ENCODE data around the gene APOC3.

GRCh38 chr11:116860303-116860702 lies 30.6 kb downstream of the APOC3 start:
- TF ChIP-seq CTCF (IDR thresholded peaks at IDR 0.05; ENCODE audit: poor library complexity) (no peak), EZH2 (IDR thresholded peaks at IDR 0.05; ENCODE audit: borderline replicate concordance) (no peak)
